Vagina (tissue), 2 donors: ENCODE data around the gene ABLIM2.

ENCODE experiments used
- POLR2A ChIP-seq, 2 donors: fragments of 450-650 bp; IDR thresholded peaks; one replicate each; pipeline ENCODE4 v1.6.1; 2017; ENCODE audit warnings: antibody characterized with exemption in 2 of 2, mild to moderate bottlenecking in 2 of 2, moderate library complexity in 2 of 2
- TF ChIP-seq, protein P1 (sequence below), 3 experiments: fragments of 450-650 bp in 2 of 3; fragments of 200-600 bp in 1 of 3; sonication (generic) in 1 of 3; IDR thresholded peaks; one replicate each; pipeline ENCODE4 v1.5.1; 2017 to 2019; ENCODE audit warnings: antibody characterized with exemption in 3 of 3, mild to moderate bottlenecking in 2 of 3, moderate library complexity in 2 of 3

DNA sequence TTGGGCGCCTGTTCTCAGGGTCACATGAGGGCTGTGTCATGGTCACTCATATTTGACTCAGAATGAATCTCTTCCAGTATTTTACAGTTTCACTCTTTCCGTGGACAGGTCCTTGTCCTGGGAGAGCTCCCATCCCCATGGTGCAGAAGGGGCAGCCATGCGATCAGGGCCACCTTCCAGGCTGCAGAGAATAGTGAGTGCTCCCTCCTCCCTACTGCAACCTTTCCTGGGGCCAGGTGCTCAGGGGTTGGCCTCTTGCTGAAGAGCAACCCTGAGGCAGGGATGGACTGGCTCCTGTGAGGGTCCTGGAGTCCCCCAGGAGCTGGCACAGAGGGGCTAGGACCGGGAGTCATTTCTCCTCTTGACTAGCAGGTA lies 108.4 kb downstream of the ABLIM2 start:
- TF ChIP-seq, protein P1, sequence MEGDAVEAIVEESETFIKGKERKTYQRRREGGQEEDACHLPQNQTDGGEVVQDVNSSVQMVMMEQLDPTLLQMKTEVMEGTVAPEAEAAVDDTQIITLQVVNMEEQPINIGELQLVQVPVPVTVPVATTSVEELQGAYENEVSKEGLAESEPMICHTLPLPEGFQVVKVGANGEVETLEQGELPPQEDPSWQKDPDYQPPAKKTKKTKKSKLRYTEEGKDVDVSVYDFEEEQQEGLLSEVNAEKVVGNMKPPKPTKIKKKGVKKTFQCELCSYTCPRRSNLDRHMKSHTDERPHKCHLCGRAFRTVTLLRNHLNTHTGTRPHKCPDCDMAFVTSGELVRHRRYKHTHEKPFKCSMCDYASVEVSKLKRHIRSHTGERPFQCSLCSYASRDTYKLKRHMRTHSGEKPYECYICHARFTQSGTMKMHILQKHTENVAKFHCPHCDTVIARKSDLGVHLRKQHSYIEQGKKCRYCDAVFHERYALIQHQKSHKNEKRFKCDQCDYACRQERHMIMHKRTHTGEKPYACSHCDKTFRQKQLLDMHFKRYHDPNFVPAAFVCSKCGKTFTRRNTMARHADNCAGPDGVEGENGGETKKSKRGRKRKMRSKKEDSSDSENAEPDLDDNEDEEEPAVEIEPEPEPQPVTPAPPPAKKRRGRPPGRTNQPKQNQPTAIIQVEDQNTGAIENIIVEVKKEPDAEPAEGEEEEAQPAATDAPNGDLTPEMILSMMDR (IDR thresholded peaks at IDR 0.05): no peak
- no peak for TF ChIP-seq POLR2A (IDR thresholded peaks at IDR 0.05)
